NCI-H1417 treated with DMSO at 0.1 percent for 48 hours (cell line): ENCODE results near the gene NCAPG.

Experiments used
- DNase-seq: peaks from one replicate; lab custom pipeline; 2025; lab: John Stamatoyannopoulos, UW

Gene NCAPG

DNA sequence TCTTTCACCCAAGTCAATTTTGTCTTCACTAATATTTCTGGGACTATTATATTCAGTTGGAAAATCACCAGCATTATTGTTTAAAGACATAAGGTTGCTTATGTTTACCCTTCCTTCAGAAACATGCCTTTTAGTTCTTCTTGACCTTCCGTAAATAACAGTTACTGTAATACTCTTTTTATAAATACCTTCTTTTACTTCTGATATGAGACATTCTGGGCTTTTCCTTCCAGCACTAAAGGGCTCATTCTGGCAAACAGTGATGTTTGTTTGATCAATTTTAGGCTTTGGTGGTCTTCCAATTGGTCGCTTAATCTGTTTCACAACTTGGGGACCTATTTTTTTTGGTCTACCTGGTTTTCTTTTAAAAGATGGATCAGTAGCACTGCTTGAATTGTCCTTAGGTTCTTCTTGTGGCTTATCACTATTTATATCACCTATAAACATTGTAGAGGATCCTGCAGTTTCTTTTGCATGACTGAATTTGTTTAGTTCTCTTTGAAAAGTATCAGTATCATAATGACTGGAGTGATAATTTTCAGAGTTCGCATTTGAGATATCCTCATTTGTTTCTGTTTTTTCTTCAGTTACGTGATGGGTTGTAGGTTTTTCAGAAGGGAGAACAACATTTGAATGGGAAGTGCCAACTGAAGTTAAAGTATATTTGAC lies 64.8 kb downstream of the NCAPG start:
- no peak for DNase-seq

- no peak for DNase-seq
Measured at GRCh38 chr4:17876943-17877342, 66.2 kb downstream of the NCAPG start.

DNA sequence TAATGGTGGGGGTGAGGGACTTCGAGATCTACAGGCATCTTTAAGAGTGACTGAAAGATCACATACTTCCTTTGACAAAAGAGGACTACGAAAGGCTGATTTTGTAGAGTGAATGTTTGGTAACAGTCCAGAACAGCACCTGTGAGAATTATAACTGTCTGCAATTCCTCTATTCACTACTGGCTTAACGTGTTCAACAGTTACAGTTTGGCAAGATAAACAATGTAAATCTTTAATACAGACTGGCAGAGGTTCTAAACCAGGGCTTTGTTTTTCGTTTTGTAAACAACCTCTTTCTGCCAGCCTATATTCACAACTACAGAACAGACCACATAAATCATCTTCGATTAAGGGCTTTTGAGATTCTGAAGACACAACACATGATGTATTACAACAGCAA lies 66.9 kb downstream of the NCAPG start:
- no peak for DNase-seq

DNA sequence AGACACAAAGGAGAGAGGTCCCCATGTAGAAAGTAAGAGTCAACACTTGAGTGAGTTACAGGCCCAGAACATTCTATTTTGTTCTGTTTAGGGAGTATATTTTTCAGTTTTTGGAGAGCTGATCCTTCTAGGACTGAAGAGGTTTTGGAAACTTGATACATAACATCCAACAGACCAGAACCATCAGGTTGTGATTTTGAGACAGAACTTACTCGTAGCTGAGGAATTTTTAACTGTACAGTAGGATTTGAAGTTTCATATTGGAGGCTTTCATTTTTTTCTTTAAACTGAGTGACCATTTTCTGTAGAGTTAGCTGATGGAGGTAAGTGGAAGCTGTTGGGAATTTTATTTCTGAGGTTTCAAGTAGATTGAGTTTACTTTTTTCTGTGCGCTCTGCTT lies 73.3 kb downstream of the NCAPG start:
- DNase-seq, result no peak

DNA sequence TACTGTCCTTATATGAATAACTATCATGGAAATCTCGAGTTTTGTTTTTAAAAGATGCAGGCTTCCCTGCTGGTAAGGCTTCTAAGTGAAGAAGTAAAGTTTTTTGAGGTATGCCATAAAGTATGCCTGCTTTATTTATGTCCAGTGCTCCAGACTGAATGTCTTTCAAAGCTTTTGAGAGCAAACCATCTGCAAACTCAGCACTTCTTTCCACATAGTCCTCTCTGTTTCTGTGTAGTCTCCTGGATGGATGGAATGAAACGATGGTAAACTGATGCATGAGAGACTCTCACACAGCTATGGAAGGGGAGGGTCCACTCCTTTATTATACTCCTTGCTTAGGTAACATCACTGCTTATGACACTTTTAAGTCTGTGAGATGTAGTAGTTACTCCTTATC lies 73.7 kb downstream of the NCAPG start:
- no peak for DNase-seq

DNA sequence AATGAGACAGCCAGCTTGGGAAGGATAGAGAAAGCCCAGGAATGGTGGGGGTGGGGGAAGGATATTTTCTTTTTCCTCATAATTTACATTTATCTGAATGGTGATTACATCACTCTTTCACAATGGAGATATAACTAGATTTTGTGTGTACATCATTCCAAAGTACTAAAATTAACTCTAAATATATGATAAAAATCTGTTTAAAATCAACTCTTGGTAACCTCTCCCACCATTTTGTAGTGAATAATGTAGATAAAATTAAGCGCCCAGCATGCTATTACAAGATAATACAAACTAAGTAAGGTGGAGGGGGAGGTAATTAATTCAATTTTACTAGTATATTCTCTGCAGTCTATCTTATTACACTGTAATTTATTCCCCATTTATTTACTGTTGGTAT lies 78.9 kb downstream of the NCAPG start:
- DNase-seq, result no peak

DNA sequence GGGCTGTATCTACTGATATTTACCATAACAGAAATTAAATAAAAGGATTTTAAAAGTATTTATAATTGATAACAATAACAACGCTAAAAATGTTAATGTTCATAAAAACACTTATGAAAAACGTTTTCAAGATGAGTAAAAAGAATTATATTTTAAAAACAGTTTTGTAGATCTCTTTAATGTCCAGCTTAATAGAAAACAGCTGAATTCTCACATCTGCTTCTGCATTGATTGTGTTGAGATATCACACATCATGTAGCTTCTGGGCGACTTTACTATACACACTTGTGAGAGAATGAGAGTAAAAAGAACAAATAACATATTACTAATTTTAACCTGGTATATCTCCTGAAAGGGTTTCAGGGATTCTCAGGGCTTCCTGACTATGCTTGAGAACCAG lies 83.6 kb downstream of the NCAPG start:
- DNase-seq, result no peak
